ENCODE results near the gene UBTD2. TPM values are rescaled to one million over a fixed set of nuclear protein-coding genes. Genes with fewer than 3 reads are reported as not detected.
"Not testable (repeated sequence)": the region's sequence is repeated elsewhere in the genome, so short reads cannot be mapped to it uniquely, and the experiment has no call there.

UBTD2 gene, protein sequence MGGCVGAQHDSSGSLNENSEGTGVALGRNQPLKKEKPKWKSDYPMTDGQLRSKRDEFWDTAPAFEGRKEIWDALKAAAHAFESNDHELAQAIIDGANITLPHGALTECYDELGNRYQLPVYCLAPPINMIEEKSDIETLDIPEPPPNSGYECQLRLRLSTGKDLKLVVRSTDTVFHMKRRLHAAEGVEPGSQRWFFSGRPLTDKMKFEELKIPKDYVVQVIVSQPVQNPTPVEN
- 10 to 100 TPM; 58.3 to 68.7 (median 60.6) TPM for polyA plus RNA-seq (ENCODE audit: insufficient read length in 3 of 3)
- long read RNA-seq, donor 1, transcript UBTD2-201 (3 exons, 3,301 nt), result major isoform, 13 of 13 reads
- long read RNA-seq, donor 1, partial matches to known transcripts, result 0 of 13 reads
- long read RNA-seq, donor 1, other reads (novel, unspliced or antisense), result 0 of 13 reads
- long read RNA-seq, donor 2, transcript UBTD2-201 (3 exons, 3,301 nt), result major isoform, 29 of 47 reads
- long read RNA-seq, donor 2, partial matches to known transcripts, result 18 of 47 reads
- long read RNA-seq, donor 2, other reads (novel, unspliced or antisense), result 0 of 47 reads
- long read RNA-seq, donor 3, transcript UBTD2-201 (3 exons, 3,301 nt), result major isoform, 18 of 25 reads
- long read RNA-seq, donor 3, partial matches to known transcripts, result 7 of 25 reads
- long read RNA-seq, donor 3, other reads (novel, unspliced or antisense), result 0 of 25 reads
- long read RNA-seq, donor 4, transcript UBTD2-201 (3 exons, 3,301 nt), result major isoform, 11 of 11 reads
- long read RNA-seq, donor 4, partial matches to known transcripts, result 0 of 11 reads
- long read RNA-seq, donor 4, other reads (novel, unspliced or antisense), result 0 of 11 reads
- long read RNA-seq, donor 5, transcript UBTD2-201 (3 exons, 3,301 nt), result major isoform, 5 of 5 reads
- long read RNA-seq, donor 5, partial matches to known transcripts, result 0 of 5 reads
- long read RNA-seq, donor 5, other reads (novel, unspliced or antisense), result 0 of 5 reads
- long read RNA-seq, donor 6, transcript UBTD2-201 (3 exons, 3,301 nt), result major isoform, 28 of 28 reads
- long read RNA-seq, donor 6, partial matches to known transcripts, result 0 of 28 reads
- long read RNA-seq, donor 6, other reads (novel, unspliced or antisense), result 0 of 28 reads
- long read RNA-seq, donor 7, transcript UBTD2-201 (3 exons, 3,301 nt), result major isoform, 33 of 41 reads
- long read RNA-seq, donor 7, partial matches to known transcripts, result 8 of 41 reads
- long read RNA-seq, donor 7, other reads (novel, unspliced or antisense), result 0 of 41 reads
- long read RNA-seq, donor 8, transcript UBTD2-201 (3 exons, 3,301 nt), result major isoform, 11 of 11 reads
- long read RNA-seq, donor 8, partial matches to known transcripts, result 0 of 11 reads
- long read RNA-seq, donor 8, other reads (novel, unspliced or antisense), result 0 of 11 reads
- long read RNA-seq, donor 9, transcript UBTD2-201 (3 exons, 3,301 nt), result major isoform, 30 of 30 reads
- long read RNA-seq, donor 9, partial matches to known transcripts, result 0 of 30 reads
- long read RNA-seq, donor 9, other reads (novel, unspliced or antisense), result 0 of 30 reads
- long read RNA-seq, donor 10, transcript UBTD2-201 (3 exons, 3,301 nt), result major isoform, 23 of 23 reads
- long read RNA-seq, donor 10, partial matches to known transcripts, result 0 of 23 reads
- long read RNA-seq, donor 10, other reads (novel, unspliced or antisense), result 0 of 23 reads
- long read RNA-seq, donor 11, transcript UBTD2-201 (3 exons, 3,301 nt), result major isoform, 18 of 18 reads
- long read RNA-seq, donor 11, partial matches to known transcripts, result 0 of 18 reads
- long read RNA-seq, donor 11, other reads (novel, unspliced or antisense), result 0 of 18 reads
- long read RNA-seq, donor 12, transcript UBTD2-201 (3 exons, 3,301 nt), result major isoform, 24 of 24 reads
- long read RNA-seq, donor 12, partial matches to known transcripts, result 0 of 24 reads
- long read RNA-seq, donor 12, other reads (novel, unspliced or antisense), result 0 of 24 reads
- long read RNA-seq, donor 13, partial matches to known transcripts, result 0 of 2 reads
- long read RNA-seq, donor 13, other reads (novel, unspliced or antisense), result 0 of 2 reads
- long read RNA-seq, donor 14, transcript UBTD2-201 (3 exons, 3,301 nt), result major isoform, 37 of 49 reads
- long read RNA-seq, donor 14, partial matches to known transcripts, result 12 of 49 reads
- long read RNA-seq, donor 14, other reads (novel, unspliced or antisense), result 0 of 49 reads
- long read RNA-seq, donor 15, transcript UBTD2-201 (3 exons, 3,301 nt), result major isoform, 30 of 30 reads
- long read RNA-seq, donor 15, partial matches to known transcripts, result 0 of 30 reads
- long read RNA-seq, donor 15, other reads (novel, unspliced or antisense), result 0 of 30 reads
- long read RNA-seq, donor 16, transcript UBTD2-201 (3 exons, 3,301 nt), result major isoform, 15 of 22 reads
- long read RNA-seq, donor 16, partial matches to known transcripts, result 7 of 22 reads
- long read RNA-seq, donor 16, other reads (novel, unspliced or antisense), result 0 of 22 reads

DNA sequence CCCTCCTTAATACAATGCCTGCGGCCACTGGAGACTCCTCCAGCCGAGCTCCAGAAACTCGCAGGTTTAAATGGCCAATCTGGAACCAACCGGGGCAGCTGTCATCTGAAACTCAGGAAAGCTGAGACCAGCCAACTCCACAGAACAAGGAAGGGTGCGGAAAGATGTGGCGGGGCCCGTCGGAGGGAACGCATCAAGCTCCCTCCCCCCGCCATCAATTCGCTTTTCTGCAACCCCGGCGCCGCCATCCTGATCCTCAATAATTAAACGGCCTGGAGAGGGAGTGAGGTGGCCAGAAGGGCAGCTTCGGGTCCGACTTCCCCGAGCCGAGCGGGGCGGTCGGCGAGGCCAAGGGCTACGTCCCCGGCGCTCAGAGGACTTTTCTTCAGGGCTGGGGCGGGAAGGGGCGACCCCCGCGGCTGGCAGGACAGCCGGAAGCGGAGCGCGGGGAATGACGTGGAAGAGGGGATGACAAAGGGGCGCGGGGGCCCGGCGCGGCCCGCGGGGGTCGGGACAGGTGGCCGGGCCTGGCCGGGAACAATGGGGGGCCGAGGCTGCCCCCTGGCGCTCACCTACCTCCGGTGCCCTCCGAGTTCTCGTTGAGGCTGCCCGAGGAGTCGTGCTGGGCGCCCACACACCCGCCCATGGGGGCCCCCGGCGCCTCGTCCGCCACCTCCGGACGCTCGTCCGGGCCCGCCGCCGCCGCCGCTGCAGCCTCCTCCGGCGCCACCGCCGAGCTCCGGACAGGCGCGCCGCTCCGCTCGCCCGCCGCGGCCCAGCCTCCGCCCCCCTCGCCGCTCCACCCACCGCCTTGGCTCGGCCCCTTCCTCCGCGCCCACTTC, at the start of gene UBTD2:
Gene UBTD2, minus strand, starts transcription at position 745 of the 842 bp plus-strand sequence. Its CDS starts 99 bp downstream, at position 646.
- peak; percentile 83 for DNase-seq

DNA sequence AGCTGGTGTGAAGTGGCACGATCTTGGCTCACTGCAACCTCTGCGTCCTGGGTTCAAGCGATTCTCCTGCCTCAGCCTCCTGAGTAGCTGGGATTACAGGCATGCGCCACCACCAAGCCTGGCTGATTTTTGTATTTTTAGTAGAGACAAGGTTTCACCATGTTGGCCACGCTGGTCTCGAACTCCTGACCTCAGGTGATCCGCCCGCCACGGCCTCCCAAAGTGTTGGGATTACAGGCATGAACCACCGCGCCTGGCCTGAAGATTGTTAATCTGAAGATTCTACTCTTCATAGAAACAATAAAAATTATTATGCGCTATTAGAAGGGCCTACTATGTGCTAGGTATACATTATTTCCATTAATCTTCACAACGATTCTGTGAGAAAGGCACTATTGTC, 43.3 kb upstream of the UBTD2 start:
- DNase-seq, result not testable (repeated sequence)

DNA sequence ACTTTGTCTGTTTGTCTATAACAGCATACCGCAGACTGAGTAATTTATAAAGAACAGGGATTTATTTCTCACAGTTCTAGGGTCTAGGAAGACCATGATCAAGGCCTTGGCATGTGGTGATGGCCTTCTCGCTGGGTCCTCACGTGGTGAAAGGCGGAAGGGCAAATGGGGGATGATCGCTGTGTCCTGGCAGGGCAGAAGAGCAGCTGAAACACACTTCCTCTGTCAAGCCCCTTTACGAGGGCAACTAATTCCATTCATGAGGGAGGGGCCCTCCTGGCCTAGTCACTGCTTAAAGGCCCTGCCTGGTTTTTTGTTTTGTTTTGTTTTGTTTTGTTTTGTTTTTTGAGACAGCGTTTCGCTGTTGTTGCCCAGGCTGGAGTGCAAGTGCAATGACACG, 41.9 kb upstream of the UBTD2 start:
- no peak for DNase-seq

DNA sequence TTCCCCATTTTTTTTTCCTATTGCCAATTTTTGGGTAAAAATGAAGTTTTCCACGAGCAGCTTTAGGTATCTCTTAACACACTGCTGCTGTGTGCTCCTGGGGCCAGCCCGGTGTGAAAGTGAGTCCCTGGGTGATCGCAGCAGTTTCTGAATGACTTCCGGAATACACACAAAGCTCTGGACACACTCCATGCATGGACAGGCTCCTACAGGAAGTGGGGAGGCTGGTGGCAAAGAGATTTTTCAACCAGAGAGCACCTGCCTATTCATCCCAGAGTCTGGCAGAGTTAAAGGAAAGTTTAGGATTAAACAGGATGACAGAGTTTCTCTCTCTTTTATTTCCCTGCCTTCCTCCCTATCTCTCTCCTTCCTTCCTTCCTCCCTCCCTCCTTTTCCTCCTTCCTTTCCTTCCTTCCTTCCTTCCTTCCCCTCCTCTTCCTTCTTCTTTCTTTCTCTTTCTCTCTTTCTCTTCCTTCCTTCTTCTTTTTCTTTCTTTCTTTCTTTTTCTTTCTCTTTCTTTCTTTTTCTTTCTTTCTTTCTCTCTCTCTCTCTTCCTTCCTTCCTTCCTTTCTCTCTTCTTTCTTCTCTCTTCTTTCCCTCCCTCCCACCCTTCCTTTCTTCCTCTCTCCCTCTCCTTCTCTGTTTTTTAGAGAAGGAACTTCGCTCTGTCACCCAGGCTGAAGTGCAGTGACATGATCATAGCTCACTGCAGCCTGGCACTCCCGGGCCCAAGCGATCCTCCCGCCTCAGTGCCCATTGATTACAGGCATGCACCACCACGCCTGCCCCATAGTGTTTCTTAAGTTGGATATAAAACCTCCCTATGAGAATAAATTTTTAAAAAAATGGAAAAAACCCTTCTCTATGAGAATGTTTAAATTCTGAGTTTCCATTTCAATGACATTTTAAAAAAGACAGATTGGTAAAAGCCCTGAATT, 38.7 kb upstream of the UBTD2 start:
- peak; percentile 26 for DNase-seq

DNA sequence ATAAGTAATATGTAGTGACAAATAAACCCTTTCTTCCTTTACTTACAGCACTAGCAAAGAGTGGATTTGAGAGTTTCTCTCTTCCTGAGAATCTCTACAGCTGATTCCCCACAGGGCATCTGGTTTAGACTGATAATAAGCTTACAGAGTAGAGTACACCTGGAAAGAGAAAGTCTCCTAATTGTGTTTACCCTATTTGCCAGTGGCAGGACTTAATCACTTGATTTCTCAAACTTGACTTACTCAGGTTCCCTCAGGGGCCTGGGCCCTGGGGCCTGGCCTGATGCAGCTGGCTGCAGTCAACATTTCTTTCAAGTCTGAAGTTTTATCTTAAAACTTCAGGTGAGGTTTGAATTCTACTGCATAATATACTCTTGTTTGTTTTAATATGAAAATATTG, 38.0 kb upstream of the UBTD2 start:
- DNase-seq, result no peak

DNA sequence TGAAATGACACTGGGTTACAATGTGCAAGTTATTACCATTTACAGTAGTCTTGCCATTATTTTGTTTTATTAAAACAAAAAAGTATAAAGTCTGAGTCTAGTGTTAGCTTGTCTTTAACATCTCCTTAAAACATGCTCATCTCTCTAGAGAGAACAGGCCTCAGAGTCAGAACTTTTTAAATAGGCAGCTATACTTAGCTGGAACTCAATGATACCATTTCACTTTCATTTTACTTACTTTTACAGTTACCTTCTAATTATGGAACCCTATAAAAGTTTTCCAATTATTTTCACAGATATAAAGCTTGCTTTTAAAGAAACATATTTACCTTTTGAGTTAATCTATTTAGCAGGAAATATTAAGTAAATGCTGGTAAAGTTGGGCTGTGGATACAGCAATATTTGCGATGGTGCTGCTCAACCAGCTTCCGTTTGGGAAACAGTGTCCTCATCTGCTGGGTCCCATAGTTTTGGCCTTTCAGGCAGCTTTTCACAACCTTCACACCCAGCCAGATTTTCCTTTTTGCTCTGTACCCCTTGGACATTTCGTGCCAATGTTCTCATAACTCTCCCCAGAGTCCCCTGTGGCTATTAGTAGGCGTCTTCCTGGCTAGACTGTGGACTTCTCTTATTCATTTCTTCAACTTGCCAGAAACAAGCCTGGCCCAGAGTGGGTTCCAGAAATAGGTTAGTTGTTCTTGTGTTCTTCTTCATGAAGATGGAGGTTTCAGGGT, 36.3 kb upstream of the UBTD2 start:
- DNase-seq, result no peak

DNA sequence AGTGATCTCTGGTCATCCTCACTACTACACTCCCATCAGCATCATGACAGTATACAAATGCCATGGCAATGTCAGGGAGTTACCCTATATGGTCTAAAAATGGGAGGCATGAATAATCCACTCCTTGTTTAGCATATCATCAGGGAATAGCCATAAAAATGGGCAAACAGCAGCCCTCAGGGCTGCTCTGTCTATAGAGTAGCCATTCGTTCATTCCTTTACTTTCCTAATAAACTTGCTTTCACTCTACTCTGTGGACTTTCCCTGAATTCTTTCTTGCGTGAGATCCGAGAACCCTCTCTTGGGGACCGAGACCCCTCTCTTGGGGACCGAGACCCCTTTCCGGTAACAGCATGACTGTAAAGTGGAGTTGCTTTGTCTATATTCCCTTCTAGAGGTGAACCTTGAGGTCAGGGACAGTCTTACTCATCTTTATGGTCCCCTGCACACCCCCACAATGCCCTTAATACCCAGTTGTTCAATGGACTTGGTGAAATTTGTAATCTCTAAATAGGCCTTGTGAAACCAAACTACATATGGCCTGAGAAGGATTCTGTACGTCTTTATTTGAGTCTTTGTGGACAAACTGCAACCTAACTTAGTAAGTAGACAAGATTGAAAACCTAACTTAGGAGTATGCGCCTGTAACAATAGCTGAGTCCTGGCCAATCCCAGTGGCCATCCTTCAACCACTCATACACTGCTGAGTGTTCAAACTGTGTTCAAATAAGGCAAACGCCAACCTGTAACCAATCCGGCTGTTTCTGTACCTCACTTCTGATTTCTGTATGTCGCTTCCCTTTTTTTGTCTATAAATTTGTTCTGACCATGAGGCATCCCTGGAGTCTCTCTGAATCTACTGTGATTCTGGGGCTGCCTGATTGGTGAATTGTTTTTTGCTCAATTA, 32.3 kb upstream of the UBTD2 start:
- no peak for DNase-seq

DNA sequence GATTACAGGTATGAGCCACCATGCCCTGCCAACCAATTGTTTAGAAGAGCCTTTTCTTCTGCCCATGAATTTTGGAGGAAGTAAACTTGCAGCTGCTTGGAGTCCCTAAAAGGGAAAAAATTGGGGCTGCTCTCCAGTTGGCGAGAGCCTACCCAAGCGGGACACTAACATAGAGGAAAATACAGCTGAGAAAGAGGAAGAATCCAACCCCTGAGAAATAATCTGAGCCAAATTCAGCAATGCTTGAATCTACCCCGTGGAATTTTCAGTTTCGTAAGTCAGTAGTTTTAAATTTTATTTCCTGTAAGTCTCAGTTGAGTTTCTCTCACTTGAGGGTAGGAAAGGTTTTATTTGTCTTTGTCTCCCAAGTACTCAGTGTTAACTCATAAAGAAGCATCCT, 30.4 kb upstream of the UBTD2 start:
- DNase-seq, result no peak

DNA sequence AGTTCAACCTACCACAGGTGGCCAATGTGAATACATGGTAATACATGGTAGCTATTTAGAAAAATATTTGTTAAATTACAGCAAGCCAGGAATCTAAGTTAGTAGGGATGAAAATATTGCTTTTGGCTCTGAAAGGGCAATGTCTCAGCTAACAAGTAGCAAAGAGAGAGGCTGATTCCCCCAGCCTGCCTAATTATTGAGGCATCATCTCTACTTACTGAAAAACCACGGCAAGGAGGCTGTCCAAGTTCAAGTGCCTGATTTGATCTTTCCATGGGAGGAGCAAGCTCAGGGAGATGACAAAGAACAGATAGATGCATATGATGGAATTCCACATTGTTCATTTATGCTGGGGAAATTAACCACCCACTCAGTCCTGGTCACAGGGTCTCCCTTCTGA, 28.7 kb upstream of the UBTD2 start:
- no peak for DNase-seq

DNA sequence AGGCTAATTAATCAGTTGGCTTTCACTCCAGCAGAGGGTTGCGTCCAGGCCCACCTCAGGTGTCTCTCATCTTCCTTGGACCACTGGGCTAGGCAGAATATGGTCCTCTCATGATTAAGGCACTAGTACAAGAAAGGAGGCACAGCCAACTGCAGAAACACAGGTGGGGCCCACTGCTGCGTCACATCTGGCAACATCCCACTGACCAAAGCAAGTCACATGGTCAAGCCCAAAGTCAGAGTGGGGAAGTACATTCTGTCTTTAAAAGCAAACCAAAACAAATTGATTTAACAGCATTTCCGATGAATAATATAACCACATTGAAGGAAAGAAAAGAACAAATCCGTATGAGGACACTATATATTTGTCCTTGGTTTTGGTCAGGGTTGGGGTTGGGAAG, 28.0 kb upstream of the UBTD2 start:
- no peak for DNase-seq

DNA sequence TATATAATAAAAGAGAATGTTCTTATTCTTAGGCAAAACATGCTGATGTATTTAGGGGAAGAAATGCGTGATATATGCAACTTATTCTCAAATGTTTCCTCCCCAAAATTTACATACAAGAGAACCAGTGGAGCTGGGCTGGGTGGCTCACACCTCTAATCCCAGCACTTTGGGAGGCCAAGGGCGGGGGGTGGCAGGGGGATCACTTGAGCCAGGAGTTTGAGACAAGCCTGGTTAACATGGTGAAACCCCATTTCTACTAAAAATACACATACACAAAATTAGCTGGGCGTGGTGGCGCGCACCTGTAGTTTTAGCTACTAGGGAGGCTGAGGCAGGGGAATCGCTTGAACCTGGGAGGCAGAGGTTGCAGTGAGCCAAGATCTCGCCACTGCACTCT, 27.5 kb upstream of the UBTD2 start:
- no peak for DNase-seq

DNA sequence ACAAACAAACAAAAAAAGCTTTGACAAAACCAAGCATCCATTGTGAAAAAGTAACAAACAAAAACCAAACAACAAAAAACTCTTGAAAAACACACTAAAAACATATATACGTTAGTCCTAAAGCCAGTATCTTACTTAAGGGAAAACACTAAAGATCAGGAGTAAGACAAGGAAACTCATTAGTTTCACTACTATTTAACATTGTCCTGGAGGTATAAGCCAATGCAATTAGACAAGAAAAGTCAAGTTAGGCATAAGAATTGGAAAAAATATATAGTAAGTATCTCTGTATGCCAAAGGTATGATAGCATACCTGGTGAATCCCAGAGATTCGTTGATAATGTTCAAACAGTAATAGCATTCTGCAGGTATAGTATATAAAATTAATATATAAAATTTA, 21.8 kb upstream of the UBTD2 start:
- DNase-seq, result no peak

DNA sequence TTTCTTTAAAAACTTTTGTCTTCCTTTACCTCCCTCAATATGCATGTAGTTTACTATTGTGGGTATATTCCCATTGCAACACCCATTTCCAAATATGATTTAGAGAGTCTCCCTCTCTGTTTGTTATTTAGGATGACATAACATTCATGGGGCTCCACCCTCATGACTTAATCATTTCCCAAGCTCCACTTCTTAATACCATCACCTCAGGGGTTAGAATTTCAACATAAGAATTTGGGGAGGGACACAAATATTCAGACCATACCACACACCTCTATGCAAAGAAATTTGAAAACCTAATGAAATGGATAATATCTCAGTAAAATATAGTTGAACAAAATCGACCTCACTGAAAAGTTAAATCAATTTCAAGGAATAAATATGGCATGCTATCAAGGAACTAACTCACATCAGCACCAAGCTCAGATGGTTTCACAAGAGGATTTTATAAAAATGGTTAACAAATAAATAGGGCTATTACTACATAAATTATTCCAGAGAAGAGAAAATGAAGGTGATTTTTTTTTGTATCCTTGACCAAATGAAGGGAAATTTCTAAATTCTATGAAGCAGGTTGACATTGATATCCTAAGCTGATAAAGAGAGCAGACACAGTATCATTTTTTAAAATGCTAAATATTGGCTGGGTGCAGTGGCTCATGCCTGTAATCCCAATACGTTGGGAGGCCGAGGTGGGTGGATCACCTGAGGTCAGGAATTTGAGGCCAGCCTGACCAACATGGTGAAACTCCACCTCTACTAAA, 20.2 kb upstream of the UBTD2 start:
- no peak for DNase-seq

DNA sequence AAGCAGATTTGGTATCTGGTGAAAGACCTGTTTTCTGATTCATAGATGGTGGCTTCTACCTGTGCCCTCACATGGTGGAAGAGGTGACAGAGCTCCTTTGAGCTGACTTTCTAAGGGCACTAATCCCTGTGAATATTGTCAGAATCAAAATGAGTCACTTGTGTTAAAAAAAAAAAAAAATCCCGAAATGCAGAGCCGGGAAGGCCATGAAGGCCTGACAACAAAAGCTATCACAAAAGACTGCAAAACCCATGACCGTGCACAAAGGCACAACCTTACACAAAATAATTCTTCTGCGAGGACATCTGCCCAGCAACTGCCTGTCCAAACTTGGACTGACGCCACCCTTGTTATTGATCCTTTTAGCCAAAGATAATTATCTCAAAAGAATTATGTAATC, 19.6 kb upstream of the UBTD2 start:
- DNase-seq, result no peak
